ENCODE measurements around the gene GAS2L3. TPM values are rescaled to one million over a fixed set of nuclear protein-coding genes. Genes with fewer than 3 reads are reported as not detected.

The GAS2L3 gene
- total RNA-seq, 1 experiment from 2014 or later, result 47.4 TPM

- in situ Hi-C loops (cut with HindIII; ENCODE audit: low pct_unique_long_range_greater_than_20kb, low sequenced_read_pairs) (no loop called here), intact Hi-C loops (cut with micrococcal nuclease; ENCODE audit: unreplicated experiment) (no loop called here)
- no TSS peak for BruUV-seq (replicated peaks)
- DNase-seq (ENCODE audit: low read depth, low spot score) (no peak), ATAC-seq (no peak)
- POLR2A ChIA-PET, result no interaction called here
- no peaks in the 10 kb centered on the region for H3K36me3 ChIP-seq (ENCODE audit: control insufficient read depth, insufficient read depth, low read length)
- no peak overlapping the region for H3K4me3 ChIP-seq (ENCODE audit: low read depth in 2 of 2, low read length in 2 of 2)
- H3K27ac ChIP-seq (ENCODE audit: low read length), result no peak overlapping the region
- CTCF ChIA-PET, result no interaction called here
- H3K4me1 ChIP-seq (ENCODE audit: control insufficient read depth, insufficient read depth, low read length), result no peaks in the 10 kb centered on the region
- TF ChIP-seq, protein P1, sequence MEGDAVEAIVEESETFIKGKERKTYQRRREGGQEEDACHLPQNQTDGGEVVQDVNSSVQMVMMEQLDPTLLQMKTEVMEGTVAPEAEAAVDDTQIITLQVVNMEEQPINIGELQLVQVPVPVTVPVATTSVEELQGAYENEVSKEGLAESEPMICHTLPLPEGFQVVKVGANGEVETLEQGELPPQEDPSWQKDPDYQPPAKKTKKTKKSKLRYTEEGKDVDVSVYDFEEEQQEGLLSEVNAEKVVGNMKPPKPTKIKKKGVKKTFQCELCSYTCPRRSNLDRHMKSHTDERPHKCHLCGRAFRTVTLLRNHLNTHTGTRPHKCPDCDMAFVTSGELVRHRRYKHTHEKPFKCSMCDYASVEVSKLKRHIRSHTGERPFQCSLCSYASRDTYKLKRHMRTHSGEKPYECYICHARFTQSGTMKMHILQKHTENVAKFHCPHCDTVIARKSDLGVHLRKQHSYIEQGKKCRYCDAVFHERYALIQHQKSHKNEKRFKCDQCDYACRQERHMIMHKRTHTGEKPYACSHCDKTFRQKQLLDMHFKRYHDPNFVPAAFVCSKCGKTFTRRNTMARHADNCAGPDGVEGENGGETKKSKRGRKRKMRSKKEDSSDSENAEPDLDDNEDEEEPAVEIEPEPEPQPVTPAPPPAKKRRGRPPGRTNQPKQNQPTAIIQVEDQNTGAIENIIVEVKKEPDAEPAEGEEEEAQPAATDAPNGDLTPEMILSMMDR (IDR thresholded peaks at IDR 0.05), result no peak
- TF ChIP-seq, protein P2, sequence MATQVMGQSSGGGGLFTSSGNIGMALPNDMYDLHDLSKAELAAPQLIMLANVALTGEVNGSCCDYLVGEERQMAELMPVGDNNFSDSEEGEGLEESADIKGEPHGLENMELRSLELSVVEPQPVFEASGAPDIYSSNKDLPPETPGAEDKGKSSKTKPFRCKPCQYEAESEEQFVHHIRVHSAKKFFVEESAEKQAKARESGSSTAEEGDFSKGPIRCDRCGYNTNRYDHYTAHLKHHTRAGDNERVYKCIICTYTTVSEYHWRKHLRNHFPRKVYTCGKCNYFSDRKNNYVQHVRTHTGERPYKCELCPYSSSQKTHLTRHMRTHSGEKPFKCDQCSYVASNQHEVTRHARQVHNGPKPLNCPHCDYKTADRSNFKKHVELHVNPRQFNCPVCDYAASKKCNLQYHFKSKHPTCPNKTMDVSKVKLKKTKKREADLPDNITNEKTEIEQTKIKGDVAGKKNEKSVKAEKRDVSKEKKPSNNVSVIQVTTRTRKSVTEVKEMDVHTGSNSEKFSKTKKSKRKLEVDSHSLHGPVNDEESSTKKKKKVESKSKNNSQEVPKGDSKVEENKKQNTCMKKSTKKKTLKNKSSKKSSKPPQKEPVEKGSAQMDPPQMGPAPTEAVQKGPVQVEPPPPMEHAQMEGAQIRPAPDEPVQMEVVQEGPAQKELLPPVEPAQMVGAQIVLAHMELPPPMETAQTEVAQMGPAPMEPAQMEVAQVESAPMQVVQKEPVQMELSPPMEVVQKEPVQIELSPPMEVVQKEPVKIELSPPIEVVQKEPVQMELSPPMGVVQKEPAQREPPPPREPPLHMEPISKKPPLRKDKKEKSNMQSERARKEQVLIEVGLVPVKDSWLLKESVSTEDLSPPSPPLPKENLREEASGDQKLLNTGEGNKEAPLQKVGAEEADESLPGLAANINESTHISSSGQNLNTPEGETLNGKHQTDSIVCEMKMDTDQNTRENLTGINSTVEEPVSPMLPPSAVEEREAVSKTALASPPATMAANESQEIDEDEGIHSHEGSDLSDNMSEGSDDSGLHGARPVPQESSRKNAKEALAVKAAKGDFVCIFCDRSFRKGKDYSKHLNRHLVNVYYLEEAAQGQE (IDR thresholded peaks at IDR 0.05; ENCODE audit: insufficient read depth in 1 of 2, low read depth in 2 of 2, low read length in 1 of 2), result no peak
- TF ChIP-seq SIN3A (IDR thresholded peaks at IDR 0.05; ENCODE audit: borderline replicate concordance, insufficient read depth, low read depth, low read length) (no peak), TCF7L2 (IDR thresholded peaks at IDR 0.05; ENCODE audit: low read depth, low read length) (no peak), POLR2AphosphoS5 (IDR thresholded peaks at IDR 0.05; ENCODE audit: low read depth, low read length) (no peak)
- H3K9me3 ChIP-seq (ENCODE audit: control insufficient read depth, insufficient read depth, low read depth, low read length), result no peaks in the 10 kb centered on the region
- no peaks in the 10 kb centered on the region; the same call in 1 of the 2 replicates for H3K27me3 ChIP-seq (ENCODE audit: control insufficient read depth, insufficient read depth, low read length)
These were observed 6.4 kb upstream of the GAS2L3 start for GRCh38 chr12:100566887-100567637.

DNA sequence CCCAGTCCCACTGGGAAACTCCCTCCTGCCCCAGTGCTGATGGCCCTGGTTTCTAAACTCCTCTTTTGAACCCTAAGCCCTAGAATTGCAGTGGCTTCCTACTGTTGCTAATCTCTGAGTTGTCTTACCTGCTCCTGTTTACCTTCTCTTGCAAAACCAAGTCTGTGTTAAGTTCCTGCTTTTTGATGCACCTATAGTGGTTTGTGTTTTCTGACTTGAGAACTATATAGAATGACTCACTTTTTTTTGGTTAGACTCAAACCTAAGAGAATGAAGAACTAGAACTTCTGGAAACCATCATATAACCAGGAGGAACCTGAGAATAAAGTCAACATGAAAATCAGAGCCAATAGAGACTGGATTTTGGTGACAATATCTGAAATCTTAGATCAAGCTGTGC is 5.5 kb upstream of the GAS2L3 start:
- BruUV-seq (replicated peaks), result no TSS peak
- H3K4me1 ChIP-seq (ENCODE audit: control insufficient read depth, insufficient read depth, low read length), result peaks cover 3% of the 10 kb centered on the region; the same call in 1 of the 2 replicates
- POLR2A ChIA-PET, result no interaction called here
- CTCF ChIA-PET, result no interaction called here
- TF ChIP-seq TCF7L2 (IDR thresholded peaks at IDR 0.05; ENCODE audit: low read depth, low read length) (no peak), SIN3A (IDR thresholded peaks at IDR 0.05; ENCODE audit: borderline replicate concordance, insufficient read depth, low read depth, low read length) (no peak), POLR2AphosphoS5 (IDR thresholded peaks at IDR 0.05; ENCODE audit: low read depth, low read length) (no peak)
- TF ChIP-seq, protein P2 (IDR thresholded peaks at IDR 0.05; ENCODE audit: insufficient read depth in 1 of 2, low read depth in 2 of 2, low read length in 1 of 2), result no peak
- TF ChIP-seq, protein P1 (IDR thresholded peaks at IDR 0.05), result no peak
- no peak overlapping the region for H3K4me3 ChIP-seq (ENCODE audit: low read depth in 2 of 2, low read length in 2 of 2)
- intact Hi-C loops (cut with micrococcal nuclease; ENCODE audit: unreplicated experiment), result no loop called here
- no peaks in the 10 kb centered on the region; the same call in 1 of the 2 replicates for H3K27me3 ChIP-seq (ENCODE audit: control insufficient read depth, insufficient read depth, low read length)
- ATAC-seq (no peak), DNase-seq (ENCODE audit: low read depth, low spot score) (no peak)
- no peaks in the 10 kb centered on the region for H3K36me3 ChIP-seq (ENCODE audit: control insufficient read depth, insufficient read depth, low read length)
- H3K27ac ChIP-seq (ENCODE audit: low read length), result no peak overlapping the region
- in situ Hi-C loops (cut with HindIII; ENCODE audit: low pct_unique_long_range_greater_than_20kb, low sequenced_read_pairs), result no loop called here
- H3K9me3 ChIP-seq (ENCODE audit: control insufficient read depth, insufficient read depth, low read depth, low read length), result no peaks in the 10 kb centered on the region

Measured in Panc1 (cell line).